Amniotic epithelial cell (primary cell): Measurements from ENCODE around the gene SETD4.
"Not testable (repeated sequence)": the region's sequence is repeated elsewhere in the genome, so short reads cannot be mapped to it uniquely, and the experiment has no call there.

Experiments used
- DNase-seq: peaks from one replicate; pipeline ENCODE4 v3.0.0-alpha.2; 2010; ENCODE audit warnings: low read depth

The SETD4 gene

GRCh38 chr21:36077758-36078157, 17.4 kb upstream of the SETD4 start:
- no peak for DNase-seq

GRCh38 chr21:36076878-36077655, 16.7 kb upstream of the SETD4 start:
- no peak for DNase-seq

GRCh38 chr21:36075953-36076352, 15.6 kb upstream of the SETD4 start:
- DNase-seq: no peak

GRCh38 chr21:36075171-36075570, 14.8 kb upstream of the SETD4 start:
- no peak for DNase-seq

GRCh38 chr21:36073911-36074310, 13.6 kb upstream of the SETD4 start:
- DNase-seq: not testable (repeated sequence)

- DNase-seq: no peak
Measured at GRCh38 chr21:36073181-36073580, 12.9 kb upstream of the SETD4 start.

GRCh38 chr21:36072453-36073162, 12.3 kb upstream of the SETD4 start:
- DNase-seq: no peak

- no peak for DNase-seq
Measured at GRCh38 chr21:36070999-36071398, 10.7 kb upstream of the SETD4 start.

- peak; percentile 94 for DNase-seq
Measured at GRCh38 chr21:36069713-36070583, 9.6 kb upstream of the SETD4 start, which contains the start of gene CBR1. TSS of gene CBR1 (plus strand) at chr21:36070024. CDS start at chr21:36070116, 92 bp downstream.

- no peak for DNase-seq
Measured at GRCh38 chr21:36068748-36069398, 8.5 kb upstream of the SETD4 start.

- peak; percentile 59 for DNase-seq
Measured at GRCh38 chr21:36065497-36066036, 5.2 kb upstream of the SETD4 start.

GRCh38 chr21:36064085-36064460, 3.7 kb upstream of the SETD4 start:
- no peak for DNase-seq

GRCh38 chr21:36063375-36064084, 3.2 kb upstream of the SETD4 start:
- DNase-seq: no peak

GRCh38 chr21:36061445-36061844, 1.1 kb upstream of the SETD4 start:
- no peak for DNase-seq

GRCh38 chr21:36059823-36060158, 535 bp downstream of the SETD4 start:
- DNase-seq: no peak

GRCh38 chr21:36055551-36055950, 4.8 kb downstream of the SETD4 start:
- no peak for DNase-seq

GRCh38 chr21:36053715-36054062, 6.6 kb downstream of the SETD4 start:
- DNase-seq: no peak

GRCh38 chr21:36052860-36053714, 7.2 kb downstream of the SETD4 start:
- no peak for DNase-seq

- DNase-seq: no peak
Measured at GRCh38 chr21:36048357-36048756, 12.0 kb downstream of the SETD4 start.

GRCh38 chr21:36047139-36047538, 13.2 kb downstream of the SETD4 start:
- DNase-seq: no peak
